ENCODE results near the gene COL6A1. TPM values are rescaled to one million over a fixed set of nuclear protein-coding genes. Genes with fewer than 3 reads are reported as not detected.

Gene COL6A1
- total RNA-seq, 1 experiment from 2014 or later: 87.5 TPM

DNA sequence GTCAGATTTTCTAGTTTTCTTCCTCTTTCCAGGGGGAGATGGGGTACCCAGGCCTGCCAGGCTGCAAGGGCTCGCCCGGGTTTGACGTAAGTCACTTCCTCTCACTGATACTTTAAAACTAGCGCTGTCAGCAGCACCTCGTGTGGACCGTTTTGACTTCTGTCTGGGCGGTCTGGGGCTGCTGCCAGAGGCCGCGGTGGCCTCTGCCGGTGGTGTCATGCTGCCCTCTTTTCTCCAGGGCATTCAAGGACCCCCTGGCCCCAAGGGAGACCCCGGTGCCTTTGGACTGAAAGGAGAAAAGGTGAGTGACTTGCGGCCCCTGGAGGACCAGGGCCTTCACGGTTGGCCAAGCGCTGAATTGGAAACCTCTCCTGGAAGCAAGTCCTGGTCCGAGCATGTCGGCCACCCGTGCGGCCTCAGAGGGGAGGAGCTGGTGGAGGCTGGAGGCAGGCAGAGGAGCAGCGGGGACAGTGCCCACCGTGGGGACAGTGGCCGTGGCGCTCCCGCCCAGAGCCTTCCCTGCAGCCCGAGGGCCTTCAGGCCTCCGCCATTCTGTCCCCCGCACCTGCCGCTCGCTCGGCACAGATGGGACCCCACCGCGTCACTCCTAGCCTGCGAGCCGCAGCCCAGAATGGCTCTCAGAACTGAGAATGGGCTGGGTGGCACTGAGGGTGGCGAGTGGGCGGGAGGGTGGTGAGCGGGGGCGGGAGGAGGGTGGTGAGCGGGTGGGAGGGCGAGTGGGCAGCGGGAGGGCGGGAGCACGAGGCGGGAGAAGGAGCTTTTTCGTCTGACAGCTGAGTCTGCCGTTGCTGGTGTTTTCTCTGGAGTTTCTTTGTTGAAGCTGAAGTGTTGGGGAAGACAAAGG is 9.4 kb downstream of the COL6A1 start (continued):
- no peak for TF ChIP-seq CEBPB (IDR thresholded peaks at IDR 0.05; ENCODE audit: low read depth)
- TF ChIP-seq, protein P1, sequence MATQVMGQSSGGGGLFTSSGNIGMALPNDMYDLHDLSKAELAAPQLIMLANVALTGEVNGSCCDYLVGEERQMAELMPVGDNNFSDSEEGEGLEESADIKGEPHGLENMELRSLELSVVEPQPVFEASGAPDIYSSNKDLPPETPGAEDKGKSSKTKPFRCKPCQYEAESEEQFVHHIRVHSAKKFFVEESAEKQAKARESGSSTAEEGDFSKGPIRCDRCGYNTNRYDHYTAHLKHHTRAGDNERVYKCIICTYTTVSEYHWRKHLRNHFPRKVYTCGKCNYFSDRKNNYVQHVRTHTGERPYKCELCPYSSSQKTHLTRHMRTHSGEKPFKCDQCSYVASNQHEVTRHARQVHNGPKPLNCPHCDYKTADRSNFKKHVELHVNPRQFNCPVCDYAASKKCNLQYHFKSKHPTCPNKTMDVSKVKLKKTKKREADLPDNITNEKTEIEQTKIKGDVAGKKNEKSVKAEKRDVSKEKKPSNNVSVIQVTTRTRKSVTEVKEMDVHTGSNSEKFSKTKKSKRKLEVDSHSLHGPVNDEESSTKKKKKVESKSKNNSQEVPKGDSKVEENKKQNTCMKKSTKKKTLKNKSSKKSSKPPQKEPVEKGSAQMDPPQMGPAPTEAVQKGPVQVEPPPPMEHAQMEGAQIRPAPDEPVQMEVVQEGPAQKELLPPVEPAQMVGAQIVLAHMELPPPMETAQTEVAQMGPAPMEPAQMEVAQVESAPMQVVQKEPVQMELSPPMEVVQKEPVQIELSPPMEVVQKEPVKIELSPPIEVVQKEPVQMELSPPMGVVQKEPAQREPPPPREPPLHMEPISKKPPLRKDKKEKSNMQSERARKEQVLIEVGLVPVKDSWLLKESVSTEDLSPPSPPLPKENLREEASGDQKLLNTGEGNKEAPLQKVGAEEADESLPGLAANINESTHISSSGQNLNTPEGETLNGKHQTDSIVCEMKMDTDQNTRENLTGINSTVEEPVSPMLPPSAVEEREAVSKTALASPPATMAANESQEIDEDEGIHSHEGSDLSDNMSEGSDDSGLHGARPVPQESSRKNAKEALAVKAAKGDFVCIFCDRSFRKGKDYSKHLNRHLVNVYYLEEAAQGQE (IDR thresholded peaks at IDR 0.05; ENCODE audit: low read depth): no peak
- no peak for TF ChIP-seq SP1 (IDR thresholded peaks at IDR 0.05; ENCODE audit: low read depth)
- TF ChIP-seq ZNF274 (IDR thresholded peaks at IDR 0.05; ENCODE audit: low read depth, low read length): no peak
- no peak for TF ChIP-seq ZFX (IDR thresholded peaks at IDR 0.05)
- TF ChIP-seq POLR2AphosphoS5 (IDR thresholded peaks at IDR 0.05; ENCODE audit: low read depth, low read length): no peak
- TF ChIP-seq, protein P2, sequence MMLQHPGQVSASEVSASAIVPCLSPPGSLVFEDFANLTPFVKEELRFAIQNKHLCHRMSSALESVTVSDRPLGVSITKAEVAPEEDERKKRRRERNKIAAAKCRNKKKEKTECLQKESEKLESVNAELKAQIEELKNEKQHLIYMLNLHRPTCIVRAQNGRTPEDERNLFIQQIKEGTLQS (IDR thresholded peaks at IDR 0.05): no peak
- TF ChIP-seq SIN3A (IDR thresholded peaks at IDR 0.05; ENCODE audit: low read depth): no peak
- no peak for TF ChIP-seq POLR2A (IDR thresholded peaks at IDR 0.05; ENCODE audit: borderline replicate concordance, extremely low read depth, insufficient read depth, insufficient read length)
- TF ChIP-seq EZH2phosphoT487 (IDR thresholded peaks at IDR 0.05; ENCODE audit: borderline replicate concordance): no peak
- TF ChIP-seq EZH2 (IDR thresholded peaks at IDR 0.05): no peak
